GM21529 (cell line): ENCODE data around the gene MMD2.
"Not testable (repeated sequence)": the region's sequence is repeated elsewhere in the genome, so short reads cannot be mapped to it uniquely, and the experiment has no call there.

ENCODE experiments used
- ATAC-seq: cut with Tn5 transposase; IDR thresholded peaks from one replicate; pipeline ENCODE4 v1.9.1; 2021; ENCODE audit not compliant: unreplicated experiment

The MMD2 gene

DNA sequence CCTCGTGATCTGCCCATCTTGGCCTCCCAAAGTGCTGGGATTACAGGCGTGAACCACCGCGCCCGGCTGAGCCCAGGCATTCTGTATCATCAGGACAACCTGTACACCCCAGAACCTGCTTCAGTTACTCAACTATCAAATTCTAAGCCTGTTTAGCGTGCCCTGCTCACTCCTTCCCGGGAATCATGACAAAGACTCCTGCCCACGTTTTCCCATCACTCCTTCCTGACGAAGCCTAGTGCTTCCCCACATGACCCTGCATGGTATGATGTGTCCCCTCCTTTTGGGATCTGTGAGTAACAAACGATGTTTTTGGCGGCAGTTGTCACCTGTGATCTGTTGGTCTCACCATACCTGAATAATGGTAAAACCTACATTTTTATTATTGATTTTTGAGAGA, 63.2 kb downstream of the MMD2 start:
- ATAC-seq: no peak

DNA sequence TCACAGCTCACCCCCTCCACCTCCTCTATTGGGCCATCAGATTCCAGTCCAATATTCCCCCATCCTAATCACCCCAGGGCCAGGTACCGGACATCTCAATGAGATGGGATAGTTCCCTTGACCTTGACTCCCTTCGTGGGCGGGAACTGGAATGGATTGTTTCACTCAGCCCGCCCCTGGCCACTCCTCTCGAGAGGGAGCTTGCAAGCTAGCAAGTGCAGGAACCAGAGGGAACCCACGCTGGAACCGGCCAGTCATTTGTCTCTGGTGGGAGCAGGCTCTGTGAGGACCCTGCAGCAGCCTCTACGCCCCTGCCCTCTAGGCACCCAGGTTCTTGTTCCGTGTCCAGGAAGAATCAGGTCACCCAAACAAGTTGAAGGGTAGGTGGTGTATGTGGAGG, 64.5 kb downstream of the MMD2 start:
- ATAC-seq: no peak

DNA sequence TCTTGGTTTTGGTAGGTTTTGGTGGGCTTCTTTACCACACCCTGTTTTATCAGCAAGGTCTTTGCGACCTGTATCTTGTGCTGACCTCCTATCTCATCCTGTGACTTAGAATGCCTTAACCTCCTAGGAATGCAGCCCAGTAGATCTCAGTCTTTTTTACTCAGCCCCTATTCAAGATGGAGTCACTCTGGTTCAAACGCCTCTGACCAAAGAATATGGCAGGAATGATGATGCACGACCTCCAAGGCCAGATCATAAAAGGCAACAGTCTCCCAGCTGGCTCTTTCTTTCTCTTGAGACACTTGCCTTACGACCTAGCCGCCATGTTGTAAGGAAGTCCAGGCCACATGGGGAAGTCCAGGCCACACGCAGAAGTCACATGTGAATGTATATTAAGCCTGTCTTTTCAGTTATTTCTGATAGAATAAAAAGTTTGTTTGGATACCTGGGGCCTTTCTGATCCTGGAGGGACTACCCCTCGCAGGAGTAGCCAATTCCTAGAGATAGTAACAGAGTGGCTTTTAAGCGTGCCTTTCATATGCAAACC, 65.0 kb downstream of the MMD2 start:
- ATAC-seq: no peak

DNA sequence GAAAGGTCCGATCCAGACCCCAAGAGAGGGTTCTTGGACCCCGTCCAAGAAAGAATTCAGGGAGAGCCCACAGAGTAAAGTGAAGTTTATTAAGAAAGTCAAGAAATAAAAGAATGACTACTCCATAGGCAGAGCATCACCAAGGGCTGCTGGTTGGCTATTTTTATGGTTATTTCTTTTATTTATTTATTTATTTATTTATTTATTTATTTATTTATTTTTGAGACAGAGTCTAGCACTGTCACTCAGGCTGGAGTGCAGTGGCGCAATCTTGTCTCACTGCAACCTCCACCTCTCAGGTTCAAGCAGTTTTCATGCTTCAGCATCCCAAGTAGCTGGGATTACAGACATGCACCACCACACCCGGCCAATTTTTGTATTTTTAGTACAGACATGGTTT, 65.8 kb downstream of the MMD2 start:
- ATAC-seq: not testable (repeated sequence)

DNA sequence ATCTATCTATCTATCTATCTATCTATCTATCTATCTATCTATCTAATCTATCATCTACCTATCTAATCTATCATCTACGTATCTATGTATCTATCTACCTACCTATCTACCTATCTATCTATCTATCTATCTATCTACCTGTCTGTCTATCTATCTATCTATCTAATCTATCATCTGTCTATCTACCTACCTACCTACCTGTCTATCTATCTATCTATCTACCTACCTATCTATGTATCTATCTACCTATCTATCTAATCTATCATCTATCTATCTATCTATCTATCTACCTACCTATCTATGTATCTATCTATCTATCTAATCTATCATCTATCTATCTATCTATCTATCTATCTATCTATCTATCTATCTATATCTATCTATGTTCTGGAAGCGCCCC, 67.5 kb downstream of the MMD2 start:
- ATAC-seq: not testable (repeated sequence)

DNA sequence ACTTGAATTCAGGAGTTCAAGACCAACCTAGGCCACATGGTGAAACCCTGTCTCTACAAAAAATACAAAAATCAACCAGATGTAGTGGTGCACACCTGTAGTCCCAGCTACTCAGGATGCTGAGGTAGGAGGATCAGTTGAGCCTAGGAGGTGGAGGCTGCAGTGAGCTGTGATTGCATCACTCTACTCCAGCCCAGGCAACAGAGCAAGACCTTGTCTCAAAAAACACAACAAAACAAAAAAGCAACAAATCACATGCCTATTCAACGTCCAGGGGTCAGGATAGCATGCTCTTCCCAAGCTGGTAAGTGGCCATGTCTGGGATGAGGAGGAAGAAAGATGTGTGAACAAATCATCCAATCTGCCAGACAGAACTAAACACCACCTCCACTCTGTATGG, 69.3 kb downstream of the MMD2 start:
- ATAC-seq: no peak

DNA sequence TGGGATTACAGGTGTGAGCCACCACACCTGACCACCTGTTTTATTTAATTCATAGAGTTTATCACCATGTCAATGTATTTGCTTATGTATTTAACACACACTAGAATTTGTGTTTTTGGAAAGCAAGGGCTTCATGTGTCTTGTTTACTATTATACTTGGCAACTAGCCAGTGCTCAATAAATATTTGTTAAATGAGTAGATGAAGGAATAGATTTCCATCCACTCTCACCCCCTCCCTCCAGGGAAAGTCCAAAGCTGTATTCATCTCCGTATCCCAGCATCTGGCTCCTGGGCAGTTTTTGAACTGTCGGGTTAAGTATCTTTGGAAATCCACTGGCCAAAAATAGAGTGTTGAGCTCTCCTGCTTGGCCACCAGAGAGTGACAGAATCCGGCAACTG, 70.8 kb downstream of the MMD2 start:
- no peak for ATAC-seq

DNA sequence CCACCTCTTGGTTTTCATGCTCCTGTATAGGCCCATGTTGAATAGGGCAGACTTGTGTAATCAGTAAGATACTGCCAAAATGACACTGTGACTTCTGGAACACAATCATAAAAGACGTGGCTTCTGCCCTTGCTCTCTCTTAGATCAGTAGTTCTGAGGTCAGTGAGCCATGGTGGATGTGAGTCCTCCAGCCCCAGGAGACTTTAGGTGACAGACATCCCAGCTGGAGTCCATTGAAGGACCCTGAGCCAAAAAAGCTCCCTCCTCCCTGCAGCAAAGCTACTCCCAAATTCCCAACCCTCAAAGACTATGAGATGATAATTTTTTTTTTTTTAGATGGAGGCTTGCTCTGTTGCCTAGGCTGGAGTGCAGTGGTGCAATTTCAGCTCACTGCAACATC, 72.3 kb downstream of the MMD2 start:
- no peak for ATAC-seq

DNA sequence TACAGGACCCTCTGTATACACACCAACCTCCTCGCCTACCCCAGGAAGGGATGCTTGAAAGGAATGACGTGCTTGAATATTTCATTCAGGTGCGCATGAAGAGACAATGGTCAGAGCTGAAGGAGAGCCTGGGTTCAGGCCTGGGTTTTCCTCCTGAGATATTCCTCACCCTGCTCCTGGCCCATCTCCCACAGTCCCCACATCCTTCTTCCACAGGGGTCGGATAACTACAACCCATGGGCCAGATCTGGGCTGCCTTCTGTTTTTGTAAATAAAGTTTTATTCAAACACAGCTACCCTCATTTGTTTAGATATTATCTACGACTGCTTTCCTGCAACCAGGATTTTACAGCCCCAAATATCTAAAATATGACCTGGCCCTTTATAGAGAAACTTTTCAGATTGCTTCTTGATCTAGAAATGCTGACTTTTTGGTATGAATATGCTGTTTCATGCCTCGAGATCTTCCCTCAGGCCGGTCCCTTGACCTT, 73.6 kb downstream of the MMD2 start:
- no peak for ATAC-seq

DNA sequence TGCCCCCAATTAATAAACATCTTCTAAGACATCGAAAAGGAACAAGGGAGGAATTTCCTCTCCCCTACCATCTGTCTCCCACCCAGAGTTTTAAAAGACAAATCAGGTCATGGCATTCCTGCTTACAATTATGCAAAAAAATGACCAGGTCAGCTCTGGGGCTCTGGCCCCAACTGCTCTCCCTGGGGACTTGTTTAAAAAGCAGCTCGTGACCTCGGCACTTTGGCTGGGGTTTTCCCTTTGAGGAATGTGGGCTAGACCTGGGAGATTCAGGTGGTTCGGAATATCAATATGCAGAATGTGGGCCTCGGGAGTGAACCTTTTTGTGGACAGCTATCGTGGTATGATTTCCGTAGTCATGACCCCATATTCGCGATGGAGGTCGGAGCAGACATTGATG, 74.8 kb downstream of the MMD2 start:
- no peak for ATAC-seq

DNA sequence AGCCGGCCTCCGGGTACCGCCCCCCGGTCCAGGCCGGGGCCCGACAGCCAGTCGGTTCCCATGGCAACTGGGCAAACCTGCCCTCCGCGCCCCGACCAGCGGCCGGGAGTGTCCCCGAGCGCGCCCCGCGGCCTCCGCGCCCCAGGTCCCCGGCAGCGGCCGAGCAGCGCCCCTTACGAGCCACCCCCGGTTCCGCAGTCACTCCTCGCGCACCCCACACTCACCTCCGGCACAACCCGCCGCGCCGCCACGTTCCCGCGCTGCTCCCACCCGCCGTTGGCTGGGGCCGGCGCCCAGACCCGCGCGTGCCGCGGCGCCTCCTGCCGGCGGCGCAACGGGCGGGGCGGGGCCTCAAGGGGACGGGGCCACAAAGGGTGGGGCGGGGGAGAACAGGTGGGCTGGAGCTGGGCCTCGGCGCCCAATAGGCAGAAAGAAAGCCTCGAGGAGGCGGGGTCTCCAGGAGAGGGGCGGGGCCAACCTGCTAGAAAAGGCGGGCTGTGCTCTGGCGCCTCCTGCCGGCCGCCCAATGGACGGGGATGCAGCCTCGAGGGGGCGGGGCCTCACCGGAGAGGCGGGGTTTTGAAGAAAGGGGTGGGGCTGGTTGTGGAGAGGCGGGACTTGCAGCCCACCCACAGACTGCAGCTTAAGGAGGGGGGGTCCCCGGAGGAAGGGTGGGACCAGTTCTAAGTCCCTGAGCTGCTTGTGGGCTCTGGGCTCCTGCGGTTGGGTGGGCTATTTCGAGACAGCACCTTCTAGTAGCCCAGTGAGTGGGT, 75.4 kb downstream of the MMD2 start, which contains the start of gene RADIL:
TSS of gene RADIL (minus strand) at position 345 of the 773 bp plus-strand sequence. CDS start 5,577 bp downstream, outside the sequence.
- ATAC-seq: peak; percentile 83

DNA sequence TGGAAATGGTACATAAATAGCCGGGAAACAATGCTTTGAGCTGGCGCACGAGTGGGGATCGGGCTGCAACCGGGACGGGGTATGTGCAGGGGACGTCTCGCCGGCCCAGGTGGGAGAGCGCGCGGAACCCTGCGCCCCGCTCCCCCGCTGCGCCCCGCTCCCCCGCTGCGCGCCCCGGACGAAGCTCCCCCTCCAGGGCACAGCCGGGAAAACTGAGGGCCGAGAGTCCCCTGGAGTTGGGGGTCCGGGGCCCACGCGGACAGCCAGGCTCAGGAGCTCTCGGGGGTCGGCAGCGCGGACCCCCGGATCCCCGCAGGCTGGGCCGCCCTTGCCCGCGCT, 76.0 kb downstream of the MMD2 start:
- no peak for ATAC-seq

DNA sequence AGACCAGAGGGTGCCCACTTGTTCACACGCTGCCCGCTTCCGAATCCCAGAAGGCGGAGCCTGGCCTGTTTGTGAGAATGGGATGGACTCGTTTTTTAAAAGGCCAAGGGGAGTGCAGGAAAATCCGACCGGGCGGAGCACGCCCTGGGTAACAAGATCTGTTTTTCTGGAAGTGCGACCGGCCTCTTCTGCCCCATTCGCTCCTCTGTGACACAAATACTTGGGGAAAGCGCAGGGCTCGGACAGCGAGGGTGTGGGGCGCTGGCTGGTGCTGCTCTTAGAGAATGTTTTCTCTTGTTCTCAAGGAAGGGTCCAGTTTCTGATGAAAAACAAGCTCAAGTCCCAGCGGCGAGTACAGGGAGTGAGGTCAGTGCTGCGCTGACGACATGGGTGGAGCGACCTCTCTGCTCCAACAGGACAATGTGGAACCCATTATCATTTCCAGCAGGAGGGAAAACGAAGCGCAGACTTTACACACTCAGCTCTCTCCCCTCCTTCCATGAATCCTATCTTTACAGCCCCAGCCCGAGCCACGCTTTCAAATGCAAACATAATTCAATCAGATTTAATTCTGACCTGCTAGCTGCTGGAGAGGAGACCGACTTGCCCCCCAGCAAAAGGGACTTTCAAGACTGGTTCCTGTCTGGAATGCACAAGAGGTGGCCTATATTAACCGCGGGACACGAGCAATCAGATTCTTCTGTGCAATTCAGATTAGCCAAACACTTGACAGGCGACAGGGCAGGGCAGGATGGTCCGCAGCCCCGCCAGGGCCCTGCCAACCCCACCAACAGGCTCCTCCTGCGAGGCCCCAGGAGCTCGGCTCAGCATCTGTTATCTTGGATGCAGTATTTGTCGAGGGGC, 76.6 kb downstream of the MMD2 start:
- no peak for ATAC-seq

DNA sequence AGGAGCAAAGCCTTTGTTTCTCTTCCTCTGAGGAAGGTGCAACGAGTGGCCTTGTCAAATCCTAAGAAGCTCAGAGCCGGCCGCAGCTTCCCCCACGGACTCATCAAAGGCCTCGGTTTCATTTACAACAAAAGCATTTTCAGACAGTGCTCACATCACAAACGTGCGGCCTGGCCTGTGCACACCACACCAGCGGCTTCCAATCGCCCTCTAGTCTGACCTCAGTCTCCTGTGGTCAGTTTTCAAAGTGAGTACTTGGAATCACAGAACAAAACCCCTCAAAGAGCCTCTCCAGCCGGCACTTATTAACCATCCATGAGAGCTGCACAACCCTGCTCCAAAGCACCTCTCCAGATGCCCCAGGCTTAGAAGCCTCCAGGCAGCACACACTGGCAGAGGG, 78.8 kb downstream of the MMD2 start:
- ATAC-seq: no peak

DNA sequence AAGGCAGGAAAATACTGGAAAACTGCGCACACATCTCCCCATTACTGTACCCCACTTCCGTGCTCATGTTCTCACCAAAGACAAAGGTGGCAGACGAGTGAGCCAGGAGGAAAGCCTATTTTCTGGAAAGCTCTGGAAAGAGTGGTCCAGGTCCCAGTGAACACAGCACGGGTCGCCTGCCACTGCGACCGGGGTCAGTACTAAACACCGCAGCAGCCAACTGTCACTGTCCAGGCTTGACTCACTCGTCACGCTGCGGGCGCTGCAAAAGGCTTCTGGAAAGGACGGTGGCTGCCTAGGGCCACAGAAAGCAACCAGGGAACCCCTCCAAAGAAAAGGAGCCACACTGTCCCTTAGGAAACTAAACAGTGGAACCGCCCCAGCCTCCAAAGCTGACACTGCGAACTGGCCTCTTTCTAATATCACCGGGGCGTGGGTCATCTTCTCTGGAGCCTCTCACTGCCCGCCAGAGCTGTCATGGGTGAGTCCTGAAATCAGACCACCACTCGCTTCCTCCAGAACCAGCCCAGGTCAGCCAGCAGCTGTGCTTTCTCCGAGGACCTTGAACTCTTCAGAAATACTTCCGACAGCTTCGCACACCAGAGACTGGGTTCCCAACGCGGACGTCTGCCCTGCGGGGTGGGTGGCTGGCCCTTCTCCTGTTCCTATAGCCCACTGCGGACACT, 79.4 kb downstream of the MMD2 start:
- no peak for ATAC-seq

DNA sequence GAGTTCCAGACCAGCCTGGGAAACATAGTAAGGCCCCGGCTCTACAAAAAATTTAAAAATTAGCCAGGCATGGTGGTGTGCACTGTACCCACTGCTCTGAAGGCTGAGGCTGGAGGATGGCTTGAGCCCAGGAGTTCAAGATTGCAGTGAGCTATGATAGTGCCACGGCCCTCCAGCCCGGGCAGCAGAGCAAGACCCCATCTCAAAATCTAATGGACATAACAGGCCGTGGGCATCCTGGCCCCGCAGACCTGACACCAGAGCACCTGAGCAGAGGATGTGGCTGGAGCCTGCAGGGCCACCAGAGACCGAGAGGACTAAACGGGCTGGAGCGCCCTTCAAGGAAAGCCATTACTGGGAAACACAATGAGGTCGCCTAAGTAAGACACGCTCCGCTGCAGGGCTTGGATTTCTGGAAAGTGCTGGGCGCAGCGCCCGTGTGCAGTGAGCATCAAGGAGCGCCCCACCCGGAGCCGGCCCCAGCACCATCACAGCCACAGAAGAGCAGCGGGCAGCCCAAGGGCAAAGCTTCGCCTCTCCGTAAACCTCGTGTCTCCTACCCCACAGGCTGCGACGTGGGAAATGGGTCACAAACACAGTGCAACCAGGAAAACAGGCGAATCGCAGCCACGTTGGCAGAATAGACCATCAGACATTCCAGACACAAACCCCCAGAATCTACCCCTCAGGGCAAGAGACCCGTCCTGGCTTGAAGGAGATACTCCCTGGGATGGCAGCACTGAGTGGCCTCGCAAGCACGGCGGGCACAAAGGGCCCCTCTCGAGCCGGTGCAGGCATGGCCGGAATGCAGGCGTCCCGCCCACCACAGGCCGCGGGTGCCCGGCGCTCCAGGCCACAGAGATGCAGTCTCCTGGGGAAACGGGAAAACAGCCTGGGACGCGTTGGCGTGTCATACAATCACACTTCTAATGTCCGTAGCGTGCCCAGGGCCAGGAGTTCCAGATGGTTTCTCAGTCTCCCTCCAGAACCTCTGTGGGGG, 80.4 kb downstream of the MMD2 start:
- ATAC-seq: no peak

DNA sequence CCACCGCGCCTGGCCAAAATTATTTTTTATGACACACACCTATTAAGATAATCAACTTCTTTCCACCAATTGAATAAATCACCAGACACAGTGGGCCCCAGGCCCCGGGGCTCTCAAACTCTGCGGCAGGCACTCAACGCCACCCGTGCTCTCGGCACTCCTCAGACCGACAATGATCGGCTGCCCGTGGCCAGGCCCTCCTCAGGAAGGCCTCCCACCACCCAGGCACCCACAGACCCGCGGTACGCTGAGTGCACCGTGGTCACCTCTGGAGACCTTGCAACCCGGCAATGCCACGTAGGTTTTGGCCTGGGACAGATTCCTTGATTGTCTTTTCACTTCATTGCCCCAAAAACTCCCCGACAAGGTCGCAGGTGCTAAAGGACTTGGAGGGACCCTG, 82.4 kb downstream of the MMD2 start:
- ATAC-seq: no peak

DNA sequence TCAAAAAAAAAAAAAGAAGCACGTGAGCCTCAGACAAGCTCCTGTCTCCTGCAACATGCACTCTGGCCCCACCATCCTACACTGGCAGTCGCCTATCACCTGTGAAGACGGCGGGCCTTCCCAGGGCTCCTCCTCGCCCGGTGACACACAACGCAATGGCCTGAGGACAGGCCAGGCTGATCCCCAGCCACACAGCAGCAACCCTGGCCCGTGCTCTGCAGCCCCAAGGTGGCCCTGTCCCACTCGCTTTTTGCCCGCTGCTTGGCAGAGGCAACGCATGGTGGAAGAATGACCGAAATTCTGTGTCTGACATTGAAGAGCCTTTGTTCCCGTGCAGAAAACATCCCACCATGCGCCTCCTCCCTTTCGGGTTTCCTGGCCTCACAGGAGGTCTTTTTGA, 83.6 kb downstream of the MMD2 start:
- no peak for ATAC-seq

DNA sequence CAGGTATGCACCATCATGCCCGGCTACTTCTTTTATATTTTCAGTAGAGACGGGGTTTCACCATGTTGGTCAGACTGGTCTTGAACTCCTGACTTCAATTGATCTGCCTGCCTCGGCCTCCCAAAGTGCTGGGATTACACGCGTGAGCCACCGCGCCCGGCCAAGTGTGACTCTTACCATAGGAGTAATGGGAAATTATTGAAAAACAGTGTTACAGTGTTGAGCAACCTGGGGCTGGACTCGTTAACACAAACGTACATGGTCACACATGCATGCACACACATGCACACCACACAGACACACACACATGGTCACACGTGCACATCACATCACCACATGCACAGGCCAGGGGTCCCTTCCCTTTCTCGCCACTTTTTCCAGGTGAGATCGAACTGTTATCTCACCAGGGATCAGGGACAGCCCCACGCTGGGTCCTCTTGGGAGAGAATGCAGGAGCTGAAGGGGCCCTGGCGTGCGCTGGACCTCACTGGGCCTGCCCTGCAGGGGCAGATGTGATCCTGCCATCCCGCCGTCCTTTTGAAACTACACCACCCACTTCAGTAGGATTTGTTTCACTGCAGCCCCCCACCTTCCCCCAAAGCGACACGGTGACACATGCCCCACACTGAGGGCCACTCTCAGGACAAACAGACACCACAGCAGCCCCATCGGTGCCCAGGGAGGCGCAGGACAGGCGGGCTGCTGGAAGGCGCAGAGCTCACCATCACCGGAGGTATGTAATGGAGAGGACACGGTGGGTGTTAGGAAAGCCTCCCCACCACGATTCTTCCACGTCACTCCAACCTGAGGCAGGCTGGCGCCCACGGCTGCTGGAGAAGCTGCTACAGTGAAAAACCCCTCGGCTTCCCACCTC, 85.7 kb downstream of the MMD2 start:
- no peak for ATAC-seq
